ENCODE measurements around the gene ZNF316.

DNA sequence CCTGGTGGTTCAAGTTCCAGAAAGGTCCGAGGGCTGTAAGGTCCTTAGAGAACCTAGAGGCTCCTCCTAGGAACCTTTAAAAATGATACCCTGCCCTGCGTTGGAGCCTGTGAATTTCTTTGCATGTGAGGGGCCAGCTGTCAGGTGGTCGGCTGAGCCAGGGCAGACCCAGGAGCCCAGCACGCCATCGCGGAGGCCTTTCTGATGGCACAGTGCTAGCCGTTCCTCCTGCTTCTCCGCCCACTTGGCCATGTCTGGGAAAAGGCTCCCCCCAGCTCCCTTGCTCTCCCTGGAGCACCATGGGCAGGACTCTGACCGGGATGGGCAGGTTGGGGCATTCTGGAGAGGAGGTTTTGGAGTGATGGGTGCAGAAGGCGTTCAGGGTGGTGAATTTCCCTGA is 7.6 kb downstream of the ZNF316 start:
- TF ChIP-seq, protein P1, sequence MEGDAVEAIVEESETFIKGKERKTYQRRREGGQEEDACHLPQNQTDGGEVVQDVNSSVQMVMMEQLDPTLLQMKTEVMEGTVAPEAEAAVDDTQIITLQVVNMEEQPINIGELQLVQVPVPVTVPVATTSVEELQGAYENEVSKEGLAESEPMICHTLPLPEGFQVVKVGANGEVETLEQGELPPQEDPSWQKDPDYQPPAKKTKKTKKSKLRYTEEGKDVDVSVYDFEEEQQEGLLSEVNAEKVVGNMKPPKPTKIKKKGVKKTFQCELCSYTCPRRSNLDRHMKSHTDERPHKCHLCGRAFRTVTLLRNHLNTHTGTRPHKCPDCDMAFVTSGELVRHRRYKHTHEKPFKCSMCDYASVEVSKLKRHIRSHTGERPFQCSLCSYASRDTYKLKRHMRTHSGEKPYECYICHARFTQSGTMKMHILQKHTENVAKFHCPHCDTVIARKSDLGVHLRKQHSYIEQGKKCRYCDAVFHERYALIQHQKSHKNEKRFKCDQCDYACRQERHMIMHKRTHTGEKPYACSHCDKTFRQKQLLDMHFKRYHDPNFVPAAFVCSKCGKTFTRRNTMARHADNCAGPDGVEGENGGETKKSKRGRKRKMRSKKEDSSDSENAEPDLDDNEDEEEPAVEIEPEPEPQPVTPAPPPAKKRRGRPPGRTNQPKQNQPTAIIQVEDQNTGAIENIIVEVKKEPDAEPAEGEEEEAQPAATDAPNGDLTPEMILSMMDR (IDR thresholded peaks at IDR 0.05), result no peak
- TF ChIP-seq EP300 (IDR thresholded peaks at IDR 0.05), result no peak
